ENCODE results near the gene ENTPD8. TPM values are rescaled to one million over a fixed set of nuclear protein-coding genes. Genes with fewer than 3 reads are reported as not detected.

ENTPD8 gene
- total and polyA plus RNA-seq, 2 of the 13 experiments (the other 11 are each of a cell fraction or from before 2014, with no cell fraction given): 0.26 to 0.44 TPM

GRCh38 chr9:137459601-137460362 is 18.6 kb upstream of the ENTPD8 start (continued):
- TF ChIP-seq FOXP1 (IDR thresholded peaks at IDR 0.05) (no peak), FOXP1 (CRISPR knock-in tag; IDR thresholded peaks at IDR 0.05) (no peak), RARA (CRISPR knock-in tag; IDR thresholded peaks at IDR 0.05) (no peak), XBP1 (CRISPR knock-in tag; IDR thresholded peaks at IDR 0.05) (no peak), EED (CRISPR knock-in tag; IDR thresholded peaks at IDR 0.05) (peak; percentile 63; the same call in 1 of the 2 replicates), ZSCAN31 (CRISPR knock-in tag; IDR thresholded peaks at IDR 0.05; ENCODE audit: low read depth) (0 out of 2 replicates have a peak, but pooled peaks have one; percentile 42), ZNF577 (CRISPR knock-in tag; IDR thresholded peaks at IDR 0.05; ENCODE audit: borderline replicate concordance, low read depth) (no peak), ZNF256 (CRISPR knock-in tag; conservative IDR thresholded peaks at IDR 0.05) (0 out of 2 replicates have a peak, but pooled peaks have one; percentile 1), ZNF660 (CRISPR knock-in tag; IDR thresholded peaks at IDR 0.05; ENCODE audit: borderline replicate concordance, low read depth) (no peak), ZNF33B (CRISPR knock-in tag; IDR thresholded peaks at IDR 0.05) (no peak), ZFP36L1 (CRISPR knock-in tag; IDR thresholded peaks at IDR 0.05) (no peak; the same call in 1 of the 2 replicates), ZNF564 (CRISPR knock-in tag; IDR thresholded peaks at IDR 0.05) (no peak), TEF (CRISPR knock-in tag; IDR thresholded peaks at IDR 0.05) (no peak), MLLT10 (CRISPR knock-in tag; IDR thresholded peaks at IDR 0.05) (no peak), SNAPC5 (CRISPR knock-in tag; IDR thresholded peaks at IDR 0.05; ENCODE audit: borderline replicate concordance) (no peak), CHD2 (IDR thresholded peaks at IDR 0.05; ENCODE audit: low read depth, low read length) (no peak), ZNF557 (CRISPR knock-in tag; IDR thresholded peaks at IDR 0.05) (no peak), ZNF639 (CRISPR knock-in tag; conservative IDR thresholded peaks at IDR 0.05) (no peak), FUBP1 (CRISPR knock-in tag; IDR thresholded peaks at IDR 0.05; ENCODE audit: borderline replicate concordance) (no peak), ZBTB14 (CRISPR knock-in tag; IDR thresholded peaks at IDR 0.05) (no peak), CBX1 (IDR thresholded peaks at IDR 0.05; ENCODE audit: low read depth) (no peak), ZHX1 (CRISPR knock-in tag; IDR thresholded peaks at IDR 0.05; ENCODE audit: low read depth) (no peak), ARNT (IDR thresholded peaks at IDR 0.05) (no peak)
